PC-9 (cell line): ENCODE measurements around the gene LDLRAD3. TPM values are rescaled to one million over a fixed set of nuclear protein-coding genes. Genes with fewer than 3 reads are reported as not detected.

Experiments used
- BruUV-seq: library from RNA; stranded (reverse); fragments of 400-500 nt; replicated peaks from 2 replicates; lab custom pipeline; 2021; lab: Mats Ljungman, UMichigan
- CTCF ChIA-PET: fragments of 300-600 bp; sonication (Branson Sonifier 250); formaldehyde crosslinking; loops from one replicate; lab custom pipeline; 2022; ENCODE audit warnings: antibody characterized with exemption; lab: Charles Lee
- POLR2A ChIA-PET: fragments of 300-600 bp; sonication (Branson Sonifier 250); formaldehyde crosslinking; loops from one replicate; lab custom pipeline; 2022; ENCODE audit warnings: antibody characterized with exemption; ENCODE audit not compliant: unreplicated experiment; lab: Charles Lee
- DNase-seq, 2 experiments: peaks; one replicate each; pipeline versions ENCODE4 v3.0.0 to v3.0.0-alpha.2; 2015 to 2022; ENCODE audit warnings: mixed read lengths in 1 of 2
- H2AFZ ChIP-seq: fragments of 200-600 bp; sonication (generic); 2 replicates; pipeline ENCODE4 v1.8.1; 2017; ENCODE audit warnings: antibody characterized with exemption
- H3F3A ChIP-seq: fragments of 200-600 bp; sonication (generic); 2 replicates; pipeline ENCODE4 v1.8.1; 2017; ENCODE audit warnings: antibody characterized with exemption, mild to moderate bottlenecking, low read depth; ENCODE audit not compliant: insufficient read depth
- H3K27ac ChIP-seq: fragments of 200-600 bp; sonication (generic); 2 replicates; pipeline ENCODE4 v1.6.1; 2016; ENCODE audit warnings: mixed run types
- H3K27me3 ChIP-seq: fragments of 200-600 bp; sonication (generic); 2 replicates; pipeline ENCODE4 v1.6.1; 2016; ENCODE audit warnings: low read depth, mixed run types; ENCODE audit not compliant: insufficient read depth
- H3K36me3 ChIP-seq: fragments of 200-600 bp; sonication (generic); 2 replicates; pipeline ENCODE4 v1.6.1; 2016; ENCODE audit warnings: low read depth, mixed run types
- H3K4me1 ChIP-seq: fragments of 200-600 bp; sonication (generic); replicated peaks from 2 replicates; pipeline ENCODE4 v1.6.1; 2016; ENCODE audit warnings: mixed run types; ENCODE audit not compliant: insufficient read depth
- H3K4me2 ChIP-seq: fragments of 200-600 bp; sonication (generic); 2 replicates; pipeline ENCODE4 v1.6.1; 2017; ENCODE audit warnings: mixed run types
- H3K4me3 ChIP-seq: fragments of 200-600 bp; sonication (generic); 2 replicates; pipeline ENCODE4 v1.6.1; 2016; ENCODE audit warnings: mixed run types
- H3K79me2 ChIP-seq: fragments of 200-600 bp; sonication (generic); 2 replicates; pipeline ENCODE4 v1.6.1; 2017; ENCODE audit warnings: low read depth, mixed run types
- H3K9me2 ChIP-seq: fragments of 200-600 bp; sonication (generic); 2 replicates; pipeline ENCODE4 v1.8.1; 2017; ENCODE audit warnings: mild to moderate bottlenecking; ENCODE audit not compliant: insufficient read depth
- H3K9me3 ChIP-seq: fragments of 200-600 bp; sonication (generic); 2 replicates; pipeline ENCODE4 v1.8.1; 2016; ENCODE audit warnings: low read depth; ENCODE audit not compliant: insufficient read depth
- H4K20me1 ChIP-seq: fragments of 200-600 bp; sonication (generic); 2 replicates; pipeline ENCODE4 v1.8.1; 2017; ENCODE audit not compliant: insufficient read depth
- CTCF ChIP-seq: fragments of 200-600 bp; sonication (generic); conservative IDR thresholded peaks from 2 replicates; pipeline ENCODE4 v1.6.1; 2017; ENCODE audit warnings: mixed run types, antibody characterized with exemption, mild to moderate bottlenecking, moderate library complexity
- EZH2 ChIP-seq: fragments of 200-600 bp; sonication (generic); IDR thresholded peaks from 2 replicates; pipeline ENCODE4 v1.8.0; 2017; ENCODE audit warnings: antibody characterized with exemption, low read depth
- intact Hi-C: fragments of 100-400 bp; cut with micrococcal nuclease; formaldehyde crosslinking; loops from one replicate; pipeline ENCODE4 v1.10.0; 2022; ENCODE audit not compliant: unreplicated experiment
- total RNA-seq: library from RNA; stranded (reverse); gene quantifications from 2 replicates; pipeline ENCODE4 v1.2.3, GENCODE V29; 2021

Gene LDLRAD3
- total RNA-seq, 1 experiment from 2014 or later = 15.9 TPM

GRCh38 chr11:35981581-35981980 lies 37.7 kb downstream of the LDLRAD3 start:
- Histone ChIP-seq H3K9me2 (no peaks in the 10 kb centered on the region), H3K9me3 (no peaks in the 10 kb centered on the region), H3K79me2 (peaks cover 32% of the 10 kb centered on the region), H4K20me1 (no peaks in the 10 kb centered on the region), H3K4me3 (no peak overlapping the region), H3K27me3 (no peaks in the 10 kb centered on the region), H3K36me3 (no peaks in the 10 kb centered on the region), H3F3A (no peaks in the 10 kb centered on the region), H3K4me2 (no peak overlapping the region), H3K27ac (no peak overlapping the region), H2AFZ (no peak overlapping the region), H3K4me1 (no peaks in the 10 kb centered on the region)
- no TSS peak for BruUV-seq
- POLR2A ChIA-PET = no interaction called here
- intact Hi-C loops = no loop called here
- CTCF ChIA-PET = no interaction called here
- DNase-seq = no peak
- TF ChIP-seq EZH2 = no peak
- no peak for TF ChIP-seq CTCF

- H3F3A ChIP-seq = no peaks in the 10 kb centered on the region
- no peak overlapping the region for H3K4me2 ChIP-seq
- DNase-seq = no peak
- no TSS peak for BruUV-seq
- no peaks in the 10 kb centered on the region for H3K36me3 ChIP-seq
- no peak overlapping the region for H2AFZ ChIP-seq
- no peaks in the 10 kb centered on the region for H3K4me1 ChIP-seq
- ChIA-PET CTCF (no interaction called here), POLR2A (no interaction called here)
- no peaks in the 10 kb centered on the region for H4K20me1 ChIP-seq
- TF ChIP-seq EZH2 (no peak), CTCF (no peak)
- H3K4me3 ChIP-seq = no peak overlapping the region
- H3K9me3 ChIP-seq = no peaks in the 10 kb centered on the region
- no peak overlapping the region for H3K27ac ChIP-seq
- intact Hi-C loops = no loop called here
- peaks cover 32% of the 10 kb centered on the region for H3K79me2 ChIP-seq
- H3K9me2 ChIP-seq = no peaks in the 10 kb centered on the region
- no peaks in the 10 kb centered on the region for H3K27me3 ChIP-seq
Measured at GRCh38 chr11:35982061-35982460, 38.2 kb downstream of the LDLRAD3 start.

DNA sequence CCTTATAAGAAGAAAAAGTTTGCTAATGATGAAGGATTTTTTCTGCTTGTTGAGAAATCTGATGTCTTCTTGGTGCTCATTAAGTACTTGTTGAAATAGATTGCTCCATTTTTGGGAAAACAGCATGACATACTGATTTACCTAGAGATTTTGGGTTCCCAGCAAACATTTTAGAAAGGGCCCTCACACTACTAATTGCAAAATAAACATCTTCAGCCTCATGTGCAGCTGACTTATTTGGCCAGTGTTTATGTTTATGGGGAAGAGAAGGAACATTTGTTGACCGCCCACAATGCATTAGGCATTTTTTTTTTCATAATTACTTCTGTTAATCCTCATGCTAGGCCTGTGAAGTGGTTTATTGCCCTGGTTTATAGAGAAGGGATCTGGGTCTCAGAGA lies 40.1 kb downstream of the LDLRAD3 start:
- Histone ChIP-seq H2AFZ (no peak overlapping the region), H3K36me3 (no peaks in the 10 kb centered on the region), H3K4me2 (no peak overlapping the region), H3K4me3 (no peak overlapping the region), H3F3A (no peaks in the 10 kb centered on the region), H3K27ac (no peak overlapping the region), H3K79me2 (peaks cover 42% of the 10 kb centered on the region), H3K9me2 (no peaks in the 10 kb centered on the region), H3K9me3 (no peaks in the 10 kb centered on the region), H3K4me1 (no peaks in the 10 kb centered on the region), H4K20me1 (no peaks in the 10 kb centered on the region), H3K27me3 (no peaks in the 10 kb centered on the region)
- ChIA-PET POLR2A (interaction anchor here (0.6 kb wide), 1 partner anchor 273 kb away, joined by 5 read pairs; no protein-coding TSS in a partner anchor), CTCF (no interaction called here)
- intact Hi-C loops = no loop called here
- TF ChIP-seq EZH2 (no peak), CTCF (no peak)
- DNase-seq = no peak
- BruUV-seq = no TSS peak
